H9 (cell line): ENCODE measurements around the gene LMF1. TPM values are rescaled to one million over a fixed set of nuclear protein-coding genes. Genes with fewer than 3 reads are reported as not detected.

ENCODE experiments used
- DNase-seq: peaks from one replicate; pipeline ENCODE4 v3.0.0-alpha.2; 2017
- H2AFZ ChIP-seq: one replicate; pipeline ENCODE4 v1.6.1; 2013; ENCODE audit warnings: mild to moderate bottlenecking, low read length, control low read depth, moderate library complexity
- H2AK5ac ChIP-seq: 2 replicates; pipeline ENCODE4 v1.6.1; 2013; ENCODE audit warnings: low read length, control low read depth, mixed read lengths; ENCODE audit not compliant: insufficient read length
- H2BK120ac ChIP-seq: one replicate; pipeline ENCODE4 v1.6.1; 2013; ENCODE audit warnings: low read depth, mild to moderate bottlenecking, low read length, control low read depth, inconsistent platforms; ENCODE audit not compliant: poor library complexity, severe bottlenecking
- H2BK12ac ChIP-seq: 2 replicates; pipeline ENCODE4 v1.6.1; 2013; ENCODE audit warnings: low read length, control low read depth, mixed read lengths, low read depth; ENCODE audit not compliant: insufficient read length
- H2BK15ac ChIP-seq: 2 replicates; pipeline ENCODE4 v1.6.1; 2013; ENCODE audit warnings: low read depth, low read length, control low read depth
- H2BK20ac ChIP-seq: one replicate; pipeline ENCODE4 v1.6.1; 2013; ENCODE audit warnings: low read depth, mild to moderate bottlenecking, low read length, control low read depth, inconsistent platforms; ENCODE audit not compliant: poor library complexity, severe bottlenecking
- H2BK5ac ChIP-seq: 2 replicates; pipeline ENCODE4 v1.6.1; 2013; ENCODE audit warnings: low read length, control low read depth, mixed read lengths; ENCODE audit not compliant: insufficient read length
- H3K14ac ChIP-seq: 2 replicates; pipeline ENCODE4 v1.6.1; 2013; ENCODE audit warnings: low read length, control low read depth; ENCODE audit not compliant: insufficient read depth
- H3K18ac ChIP-seq: 2 replicates; pipeline ENCODE4 v1.6.1; 2013; ENCODE audit warnings: low read depth, mild to moderate bottlenecking, mixed read lengths, low read length, control low read depth; ENCODE audit not compliant: insufficient read length
- H3K23ac ChIP-seq: 2 replicates; pipeline ENCODE4 v1.6.1; 2013; ENCODE audit warnings: low read length, control low read depth, mixed read lengths, low read depth; ENCODE audit not compliant: insufficient read length
- H3K23me2 ChIP-seq: 2 replicates; pipeline ENCODE4 v1.6.1; 2013; ENCODE audit warnings: low read depth, mild to moderate bottlenecking, mixed read lengths, low read length, control low read depth; ENCODE audit not compliant: insufficient read length, poor library complexity, severe bottlenecking
- H3K27ac ChIP-seq: 2 replicates; pipeline ENCODE4 v1.5.1; 2013; ENCODE audit warnings: low read length, control low read depth, mixed read lengths, low read depth; ENCODE audit not compliant: insufficient read length
- H3K27me3 ChIP-seq: 2 replicates; pipeline ENCODE4 v1.6.1; 2013; ENCODE audit warnings: low read length, control low read depth, inconsistent platforms; ENCODE audit not compliant: insufficient read depth
- H3K4ac ChIP-seq: 2 replicates; pipeline ENCODE4 v1.6.1; 2013; ENCODE audit warnings: low read depth, mild to moderate bottlenecking, control low read depth, inconsistent platforms, low read length, moderate library complexity
- H3K4me1 ChIP-seq: 2 replicates; pipeline ENCODE4 v1.6.1; 2013; ENCODE audit warnings: low read length, control low read depth, inconsistent platforms; ENCODE audit not compliant: insufficient read depth
- H3K4me2 ChIP-seq: 2 replicates; pipeline ENCODE4 v1.6.1; 2013; ENCODE audit warnings: low read length, control low read depth, mixed read lengths; ENCODE audit not compliant: insufficient read length, insufficient read depth
- H3K56ac ChIP-seq: 2 replicates; pipeline ENCODE4 v1.6.1; 2013; ENCODE audit warnings: low read depth, mild to moderate bottlenecking, mixed read lengths, low read length, control low read depth; ENCODE audit not compliant: insufficient read length
- H3K79me1 ChIP-seq: 2 replicates; pipeline ENCODE4 v1.6.1; 2013; ENCODE audit warnings: low read depth, mild to moderate bottlenecking, moderate library complexity, low read length, control low read depth, inconsistent platforms; ENCODE audit not compliant: insufficient read depth, poor library complexity, severe bottlenecking
- H3K79me2 ChIP-seq: 2 replicates; pipeline ENCODE4 v1.6.1; 2013; ENCODE audit warnings: low read length, control low read depth, inconsistent platforms; ENCODE audit not compliant: insufficient read depth
- H3K9ac ChIP-seq: 2 replicates; pipeline ENCODE4 v1.6.1; 2013; ENCODE audit warnings: low read length, control low read depth, mixed read lengths; ENCODE audit not compliant: insufficient read length; ENCODE audit errors: extremely low read depth
- H3K9me3 ChIP-seq: one replicate; pipeline ENCODE4 v1.6.1; 2013; ENCODE audit warnings: low read depth, low read length, inconsistent platforms; ENCODE audit not compliant: control insufficient read depth
- H3T11ph ChIP-seq: one replicate; pipeline ENCODE4 v1.6.1; 2013; ENCODE audit warnings: mild to moderate bottlenecking, low read length, control low read depth, inconsistent platforms
- H4K20me1 ChIP-seq: one replicate; pipeline ENCODE4 v1.6.1; 2013; ENCODE audit not compliant: control insufficient read depth, insufficient read length, insufficient read depth
- H4K5ac ChIP-seq: 2 replicates; pipeline ENCODE4 v1.6.1; 2013; ENCODE audit warnings: low read depth, mild to moderate bottlenecking, mixed read lengths, low read length, control low read depth; ENCODE audit not compliant: insufficient read length
- H4K8ac ChIP-seq: replicated peaks from 2 replicates; pipeline ENCODE4 v1.6.1; 2013; ENCODE audit warnings: low read length, control low read depth, mixed read lengths, low read depth; ENCODE audit not compliant: insufficient read length
- H4K91ac ChIP-seq: 2 replicates; pipeline ENCODE4 v1.6.1; 2013; ENCODE audit warnings: low read depth, mild to moderate bottlenecking, moderate library complexity, mixed read lengths, low read length, control low read depth; ENCODE audit not compliant: insufficient read length
- H3K27ac Mint-ChIP-seq, 3 experiments: 2 replicates in 2 of 3; 3 replicates in 1 of 3; pipeline ENCODE4 v1.8.0; 2020 to 2021; ENCODE audit warnings: mixed read lengths in 3 of 3, mild to moderate bottlenecking in 1 of 3, moderate library complexity in 1 of 3
- H3K27me3 Mint-ChIP-seq: 2 replicates; pipeline ENCODE4 v1.8.0; 2021; ENCODE audit warnings: low read depth, mild to moderate bottlenecking, moderate library complexity, mixed read lengths
- H3K36me3 Mint-ChIP-seq, 3 experiments: 2 replicates in 2 of 3; 3 replicates in 1 of 3; pipeline ENCODE4 v1.8.0; 2020 to 2021; ENCODE audit warnings: low read depth in 3 of 3, mixed read lengths in 3 of 3; ENCODE audit not compliant: insufficient read depth in 1 of 3
- H3K4me1 Mint-ChIP-seq, 2 experiments: 2 replicates each; pipeline ENCODE4 v1.8.0; 2020; ENCODE audit warnings: mixed read lengths in 2 of 2
- H3K4me3 Mint-ChIP-seq, 2 experiments: 2 replicates in 1 of 2; 3 replicates in 1 of 2; pipeline ENCODE4 v1.8.0; 2020 to 2021; ENCODE audit warnings: mild to moderate bottlenecking in 2 of 2, mixed read lengths in 2 of 2, moderate library complexity in 1 of 2
- H3K9me3 Mint-ChIP-seq, 2 experiments: 2 replicates in 1 of 2; 3 replicates in 1 of 2; pipeline ENCODE4 v1.8.0; 2020; ENCODE audit warnings: mild to moderate bottlenecking in 2 of 2, mixed read lengths in 2 of 2, moderate library complexity in 1 of 2
- CTCF ChIP-seq: fragments of 200-600 bp; sonication (generic); conservative IDR thresholded peaks from 3 replicates; pipeline ENCODE4 v1.8.0; 2021; ENCODE audit warnings: antibody characterized with exemption, mild to moderate bottlenecking
- WGBS: extraction: QIAGEN DNeasy Blood & Tissue Kit; methylation state at CpG from one replicate; pipeline ENCODE4 v1.1.7; 2013; ENCODE audit warnings: missing lambda C conversion rate, low lambda C conversion rate, mixed read lengths; ENCODE audit not compliant: insufficient read length; ENCODE audit errors: extremely low coverage; 5-methylcytosine and 5-hydroxymethylcytosine counted together
- total RNA-seq: library from RNA; stranded (reverse); gene quantifications from 2 replicates; pipeline ENCODE4 v1.2.1, GENCODE V29; 2021

Gene LMF1
- total RNA-seq, 1 experiment from 2014 or later: 7.1 TPM

GRCh38 chr16:952321-952720 lies 18.5 kb downstream of the LMF1 start:
- H3T11ph ChIP-seq: no peak overlapping the region
- no peaks in the 10 kb centered on the region for H3K79me1 ChIP-seq
- H3K9me3 ChIP-seq: no peaks in the 10 kb centered on the region
- no peak overlapping the region for H2BK5ac ChIP-seq
- no peak overlapping the region for H2BK15ac ChIP-seq
- H3K9ac ChIP-seq: no peak overlapping the region
- no peaks in the 10 kb centered on the region for H4K20me1 ChIP-seq
- Mint-ChIP-seq H3K27me3 (peaks cover 2% of the 10 kb centered on the region; the same call in 1 of the 2 replicates), H3K9me3 (no peaks in the 10 kb centered on the region), H3K4me3 (no peak overlapping the region; a peak in 1 of 5 replicates), H3K4me1 (no peaks in the 10 kb centered on the region), H3K27ac (peak overlapping the region in 1 of 3 experiments; percentile 55; a peak in 2 of 7 replicates), H3K36me3 (peaks cover 0 to 4% (median 2%) of the 10 kb centered on the region in 3 experiments; a peak in 1 of 7 replicates)
- TF ChIP-seq CTCF: no peak
- no peak overlapping the region for H3K4ac ChIP-seq
- H3K4me1 ChIP-seq: no peaks in the 10 kb centered on the region
- H3K27me3 ChIP-seq: no peaks in the 10 kb centered on the region
- no peak overlapping the region for H2BK12ac ChIP-seq
- no peak overlapping the region for H2AFZ ChIP-seq
- no peak overlapping the region for H3K4me2 ChIP-seq
- no peak overlapping the region for H4K5ac ChIP-seq
- no peak overlapping the region for H3K18ac ChIP-seq
- no peak overlapping the region for H4K8ac ChIP-seq
- DNase-seq: no peak
- WGBS: no CpG with 5 or more reads among the region's 12 CpGs
- no peak overlapping the region for H3K56ac ChIP-seq
- H3K14ac ChIP-seq: no peak overlapping the region
- no peak overlapping the region for H2AK5ac ChIP-seq
- H2BK120ac ChIP-seq: no peak overlapping the region
- H2BK20ac ChIP-seq: no peak overlapping the region
- H3K27ac ChIP-seq: no peak overlapping the region
- no peaks in the 10 kb centered on the region for H3K79me2 ChIP-seq
- no peak overlapping the region for H4K91ac ChIP-seq
- no peak overlapping the region for H3K23ac ChIP-seq
- H3K23me2 ChIP-seq: no peaks in the 10 kb centered on the region
